Brain microvascular endothelial cell (primary cell): ENCODE results near the gene CYP2A6.

Experiments used
- DNase-seq: peaks from one replicate; pipeline ENCODE4 v3.0.0-alpha.2; 2020
- H3K27ac ChIP-seq: fragments of 250-450 bp; sonication (Bioruptor Pico); 2 replicates; pipeline ENCODE4 v1.5.1; 2020; ENCODE audit warnings: mild to moderate bottlenecking, moderate library complexity
- H3K27me3 ChIP-seq: fragments of 250-450 bp; sonication (Bioruptor Pico); replicated peaks from 2 replicates; pipeline ENCODE4 v1.5.1; 2020; ENCODE audit warnings: mild to moderate bottlenecking
- H3K36me3 ChIP-seq: fragments of 250-450 bp; sonication (Bioruptor Pico); replicated peaks from 2 replicates; pipeline ENCODE4 v1.5.1; 2020; ENCODE audit warnings: mild to moderate bottlenecking
- H3K4me3 ChIP-seq: 2 replicates; pipeline ENCODE4 v1.5.1; 2011; ENCODE audit warnings: low read depth, mild to moderate bottlenecking, control low read depth, low read length, moderate library complexity
- CTCF ChIP-seq: IDR thresholded peaks from 2 replicates; pipeline ENCODE4 v1.5.1; 2011; ENCODE audit warnings: low read depth, mild to moderate bottlenecking, moderate library complexity, low read length, control low read depth, inconsistent platforms; ENCODE audit errors: missing control alignments
- in situ Hi-C: cut with HindIII; loops from 2 replicates; pipeline ENCODE4 v1.10.0; 2017; ENCODE audit warnings: low sequenced_read_pairs, low pct_ligation_motif_present

Gene CYP2A6

GRCh38 chr19:40799558-40800338, 50.5 kb downstream of the CYP2A6 start:
- TF ChIP-seq CTCF = no peak
- DNase-seq = no peak
- in situ Hi-C loops = no loop called here
- Histone ChIP-seq H3K27ac (peak overlapping the region; percentile 77), H3K4me3 (peak overlapping the region; percentile 84), H3K27me3 (no peaks in the 10 kb centered on the region), H3K36me3 (peaks cover 22% of the 10 kb centered on the region)

GRCh38 chr19:40798683-40799557, 51.3 kb downstream of the CYP2A6 start, which contains the start of gene EGLN2:
Gene EGLN2 (plus strand): TSS chr19:40799191. CDS start chr19:40800573, 1,382 bp downstream.
- H3K4me3 ChIP-seq = peak within 1 kb of the TSS; percentile 84
- TF ChIP-seq CTCF = no peak
- in situ Hi-C loops = no loop called here
- DNase-seq = peak; percentile 100
- H3K27ac ChIP-seq = peak within 1 kb of the TSS; percentile 77
- peaks cover 14% of the 10 kb centered on the region for H3K36me3 ChIP-seq
- H3K27me3 ChIP-seq = no peaks in the 10 kb centered on the region

DNA sequence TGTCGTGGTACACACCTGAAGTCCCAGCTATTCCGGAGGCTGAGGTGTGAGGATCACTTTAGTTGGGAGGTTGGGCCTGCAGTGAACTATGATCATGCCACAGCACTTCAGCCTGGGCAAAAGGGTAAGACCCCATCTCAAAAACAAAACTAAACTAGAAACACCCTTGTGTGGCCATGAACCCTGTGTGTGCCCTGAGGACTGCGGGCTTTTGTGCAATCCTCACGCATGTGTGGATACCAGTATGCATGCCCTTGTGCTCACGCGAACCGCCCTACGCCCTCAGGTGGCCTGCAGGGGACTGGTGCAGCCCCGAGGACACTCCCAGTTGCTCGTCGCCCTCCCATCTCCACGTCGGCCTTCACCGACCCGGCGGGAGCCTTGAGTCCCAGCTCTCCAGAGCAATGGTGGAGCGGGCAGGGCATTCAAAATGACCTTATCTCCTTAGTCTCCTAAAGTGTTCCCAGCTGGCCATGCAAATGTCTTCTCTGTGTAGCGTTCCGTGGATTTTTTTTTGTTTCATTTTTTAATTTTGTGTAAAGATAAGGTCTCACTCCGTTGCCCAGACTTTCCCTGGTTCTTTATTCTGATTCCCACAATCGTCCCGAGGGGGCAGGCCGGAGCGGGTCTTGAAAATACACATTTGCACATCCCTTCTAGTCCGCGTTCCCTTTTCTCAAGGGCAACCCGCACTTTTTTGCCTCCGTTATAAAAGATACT, 52.1 kb downstream of the CYP2A6 start:
- peak; percentile 25 for DNase-seq
- in situ Hi-C loops = no loop called here
- TF ChIP-seq CTCF = peak; percentile 66
- H3K27ac ChIP-seq = peak overlapping the region; percentile 77
- peaks cover 14% of the 10 kb centered on the region for H3K36me3 ChIP-seq
- H3K4me3 ChIP-seq = peak overlapping the region; percentile 65
- H3K27me3 ChIP-seq = no peaks in the 10 kb centered on the region

GRCh38 chr19:40797166-40797962, 52.9 kb downstream of the CYP2A6 start:
- TF ChIP-seq CTCF = no peak
- H3K27ac ChIP-seq = no peak overlapping the region
- no peak for DNase-seq
- peaks cover 14% of the 10 kb centered on the region for H3K36me3 ChIP-seq
- H3K4me3 ChIP-seq = no peak overlapping the region
- no peaks in the 10 kb centered on the region for H3K27me3 ChIP-seq
- in situ Hi-C loops = no loop called here
